HG03066 (cell line): ENCODE results near the gene ZFHX3.
A peak's percentile ranks its signal among the peaks of the same experiment; 100 is the strongest.

Source experiments
- ATAC-seq: cut with Tn5 transposase; IDR thresholded peaks from one replicate; pipeline ENCODE4 v1.9.1; 2021; ENCODE audit warnings: low read depth; ENCODE audit not compliant: unreplicated experiment

The ZFHX3 gene

DNA sequence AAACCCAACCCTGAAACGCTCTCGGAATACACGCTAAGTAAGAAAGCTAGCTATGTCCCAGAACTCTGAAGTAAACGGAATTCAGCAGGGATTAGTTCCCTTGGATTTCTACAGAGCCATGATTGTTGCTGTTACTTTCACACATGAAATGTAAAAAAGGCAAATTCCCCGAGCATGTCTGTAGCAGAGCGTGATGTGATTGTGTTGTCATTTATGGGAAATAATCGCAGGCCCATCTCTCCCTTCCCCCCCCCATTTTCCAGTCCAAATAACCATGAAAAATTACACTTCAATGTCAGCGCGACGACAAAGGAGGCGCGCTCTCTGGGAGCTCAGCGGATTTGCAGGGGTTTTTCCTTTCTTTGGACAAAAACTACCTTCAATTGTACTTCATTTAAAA is 209.0 kb downstream of the ZFHX3 start:
- ATAC-seq = no peak

- ATAC-seq = no peak
Measured at GRCh38 chr16:72838586-72838910, 209.4 kb downstream of the ZFHX3 start.

GRCh38 chr16:72837846-72838585 is 209.9 kb downstream of the ZFHX3 start:
- no peak for ATAC-seq

DNA sequence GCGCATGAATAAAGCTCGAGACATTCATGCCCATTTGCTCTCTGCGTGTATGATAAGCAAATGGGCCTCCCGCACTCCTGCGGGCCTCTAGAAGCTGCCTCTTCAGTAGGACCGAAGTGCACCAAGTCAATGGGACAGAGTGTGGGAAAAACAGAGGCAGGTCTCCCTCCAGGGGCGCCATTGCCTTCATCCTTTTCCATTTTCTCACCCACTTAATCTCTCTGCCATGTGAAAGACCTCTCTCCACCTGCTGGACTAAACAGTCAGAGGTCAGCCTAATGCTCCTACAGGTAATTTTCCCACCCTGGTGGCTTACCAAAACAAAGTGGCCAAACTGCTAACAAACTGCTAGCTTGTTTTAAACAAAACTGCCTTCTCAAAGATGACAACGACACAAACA is 210.9 kb downstream of the ZFHX3 start:
- no peak for ATAC-seq

DNA sequence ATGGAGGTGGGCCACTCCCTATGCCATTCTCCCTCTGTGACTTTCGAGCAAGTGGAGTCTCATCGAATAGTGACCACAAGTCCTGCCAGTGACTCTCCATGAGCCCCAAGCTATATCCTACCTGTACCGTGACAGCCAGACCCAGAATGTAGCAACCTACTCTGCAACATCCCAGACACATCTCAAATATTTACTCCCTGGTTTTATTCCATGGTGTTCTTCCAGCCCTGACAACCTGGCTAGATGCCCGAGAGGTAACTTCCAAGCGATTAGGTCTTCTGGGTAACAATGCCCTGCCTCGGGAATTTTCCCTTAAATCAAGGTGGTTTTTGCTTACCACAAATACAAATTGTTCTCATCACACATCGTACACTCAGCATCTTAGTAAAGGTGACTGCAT is 211.7 kb downstream of the ZFHX3 start:
- ATAC-seq = no peak

DNA sequence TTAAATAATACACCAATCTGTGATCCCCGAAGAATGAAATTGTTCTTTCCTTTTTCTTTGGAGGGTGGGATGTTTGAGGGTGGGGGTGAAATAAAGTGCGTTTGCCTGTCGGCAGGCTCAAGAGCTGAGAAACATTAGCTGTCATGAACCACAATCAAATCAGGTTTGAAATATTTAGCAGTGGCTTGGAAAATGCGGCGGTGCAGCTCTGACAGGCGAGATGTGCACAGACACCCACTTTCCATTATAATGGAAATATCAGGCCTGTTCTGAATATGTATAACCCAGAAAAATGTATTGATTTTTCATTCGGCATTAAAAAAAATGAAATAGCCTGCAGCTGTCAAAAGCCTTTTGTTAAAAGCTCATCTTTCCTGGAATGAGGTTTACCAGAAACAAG is 212.8 kb downstream of the ZFHX3 start:
- ATAC-seq = no peak

GRCh38 chr16:72834499-72834898 is 213.4 kb downstream of the ZFHX3 start:
- no peak for ATAC-seq

GRCh38 chr16:72833969-72834368 is 214.0 kb downstream of the ZFHX3 start:
- no peak for ATAC-seq

- no peak for ATAC-seq
Measured at GRCh38 chr16:72833482-72833881, 214.4 kb downstream of the ZFHX3 start.

DNA sequence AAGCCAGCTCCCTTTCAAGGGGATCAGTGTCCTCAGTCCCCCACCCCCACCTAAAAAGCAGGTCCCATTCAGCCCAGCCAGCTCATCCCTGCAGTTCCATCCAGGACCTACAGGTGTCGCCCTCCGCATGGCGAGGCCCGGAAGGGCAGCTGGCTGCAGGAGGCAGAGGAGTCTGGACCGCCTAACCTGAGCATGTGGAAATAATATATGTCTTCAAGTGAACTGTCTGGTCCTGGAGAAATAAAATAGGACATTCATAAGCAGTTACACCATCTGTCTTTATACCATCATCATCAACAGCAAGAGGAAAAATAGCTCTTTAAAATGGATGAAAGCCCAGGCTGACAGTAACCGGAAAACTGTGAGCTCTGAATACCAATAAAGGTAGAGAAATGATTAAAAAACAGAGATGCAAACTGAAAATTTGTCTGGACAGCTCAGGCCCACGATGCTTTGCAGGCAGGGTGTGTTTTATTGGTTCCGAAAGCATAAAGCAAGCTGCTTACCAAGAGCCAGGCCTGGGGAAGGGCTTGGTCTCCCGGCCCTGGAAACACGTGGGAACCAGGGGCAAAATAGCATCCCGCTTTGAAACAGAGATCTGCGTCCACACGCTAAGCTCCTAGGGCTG is 215.2 kb downstream of the ZFHX3 start:
- peak; percentile 82 for ATAC-seq

- ATAC-seq = no peak
Measured at GRCh38 chr16:72829846-72830775, 217.8 kb downstream of the ZFHX3 start.

DNA sequence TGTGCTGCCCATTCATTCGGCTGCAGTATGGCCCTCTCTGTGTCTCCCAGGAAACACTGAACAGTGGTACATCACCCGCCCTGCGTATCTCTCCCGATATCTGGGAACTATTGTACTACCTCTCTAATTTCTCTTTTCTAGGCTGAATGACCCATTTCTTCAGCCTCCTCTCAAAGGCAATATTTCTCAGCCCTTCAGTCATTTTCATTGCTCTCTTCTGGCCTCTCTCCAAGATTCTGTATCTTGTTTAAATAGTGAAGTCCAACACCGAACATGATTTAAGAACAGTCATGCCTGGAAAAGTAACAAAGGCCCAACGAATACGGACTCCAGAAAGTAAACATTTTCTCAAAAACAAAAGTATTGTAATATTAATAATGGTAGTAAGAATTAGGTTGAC is 220.1 kb downstream of the ZFHX3 start:
- ATAC-seq = no peak

GRCh38 chr16:72825912-72826621 is 221.9 kb downstream of the ZFHX3 start:
- no peak for ATAC-seq

- ATAC-seq = no peak
Measured at GRCh38 chr16:72824761-72825160, 223.2 kb downstream of the ZFHX3 start.

DNA sequence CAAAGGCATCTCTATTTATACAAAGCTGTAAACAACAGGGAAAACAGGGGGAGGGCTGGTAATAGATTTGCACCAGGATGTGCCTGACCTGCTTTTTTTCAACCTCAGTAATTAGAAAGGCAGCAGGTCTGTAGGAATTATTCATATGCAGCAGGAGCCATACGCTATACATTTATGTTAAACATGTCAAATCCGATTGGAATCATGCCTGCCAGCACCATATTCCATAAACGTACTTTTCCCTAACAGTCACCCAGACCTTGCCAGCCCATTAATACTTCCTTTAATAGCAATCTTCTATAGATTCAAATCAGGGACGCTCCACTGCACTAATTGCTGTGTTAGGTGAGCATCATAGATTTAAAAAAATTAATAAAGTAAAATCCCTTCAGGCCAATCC is 223.9 kb downstream of the ZFHX3 start:
- no peak for ATAC-seq

DNA sequence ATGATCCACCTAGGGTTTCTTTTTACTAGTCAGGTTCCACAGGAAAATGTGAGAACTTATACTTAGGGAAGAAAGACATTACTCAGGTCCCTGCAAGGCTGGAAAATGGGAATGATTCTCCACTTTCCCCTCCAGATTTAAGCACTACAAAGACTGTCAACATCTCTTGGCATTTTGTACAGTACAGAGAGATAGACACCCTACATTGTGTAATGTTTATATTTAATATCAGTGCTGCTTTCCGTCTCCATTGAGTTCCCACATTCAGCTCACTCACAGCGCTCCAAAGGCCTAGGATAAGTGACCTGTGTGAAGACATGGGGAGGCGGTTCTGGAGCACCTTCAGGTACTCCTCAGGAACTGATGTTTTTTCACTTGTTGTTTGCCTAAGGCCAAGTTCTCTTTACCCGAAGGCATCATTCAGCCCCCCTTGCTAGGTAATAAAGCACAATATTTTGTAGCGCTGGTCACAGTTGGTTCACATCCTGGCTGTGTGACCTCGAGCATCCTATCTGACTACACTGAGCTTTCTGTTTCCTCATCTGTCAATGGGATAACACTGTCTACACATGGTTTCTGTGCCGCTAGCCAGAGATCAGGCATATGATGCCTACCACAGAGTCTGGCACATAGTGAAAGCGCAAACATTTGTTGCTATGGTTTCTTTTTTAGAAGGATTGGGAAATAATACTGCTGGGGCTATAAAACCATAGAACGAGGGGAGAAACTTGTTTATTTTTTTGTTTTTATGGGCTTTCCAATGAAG is 226.6 kb downstream of the ZFHX3 start:
- ATAC-seq = no peak

DNA sequence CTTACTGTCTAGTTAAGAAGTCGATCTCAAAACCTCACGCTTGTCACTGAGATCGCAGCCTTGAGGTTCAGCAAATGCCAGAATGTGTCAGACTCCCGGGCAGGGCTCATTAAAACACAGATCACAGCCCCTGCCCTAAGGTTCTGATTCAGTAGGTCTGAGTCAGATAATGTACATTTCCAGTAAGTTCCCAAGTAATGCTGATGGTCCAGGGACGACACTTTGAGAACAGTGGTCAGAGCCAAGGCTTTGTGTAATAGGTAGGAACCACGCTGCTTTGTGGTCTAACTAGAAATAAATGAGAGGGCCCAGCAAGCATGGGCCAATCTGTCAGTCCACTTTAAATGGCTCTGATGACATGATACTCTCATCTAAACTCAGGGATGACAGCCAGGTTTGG is 228.6 kb downstream of the ZFHX3 start:
- no peak for ATAC-seq

- ATAC-seq = no peak
Measured at GRCh38 chr16:72818236-72818845, 229.6 kb downstream of the ZFHX3 start.
